ENCODE measurements around the gene HDGFL2.
"Not testable (repeated sequence)": the region's sequence is repeated elsewhere in the genome, so short reads cannot be mapped to it uniquely, and the experiment has no call there.

HDGFL2 gene

GRCh38 chr19:4516199-4516938 is 44.3 kb downstream of the HDGFL2 start:
- no peak for DNase-seq (ENCODE audit: low read depth in 2 of 2)

- no peak for DNase-seq (ENCODE audit: low read depth in 2 of 2)
Measured at GRCh38 chr19:4516939-4517300, 44.8 kb downstream of the HDGFL2 start.

- DNase-seq (ENCODE audit: low read depth in 2 of 2), result no peak
Measured at GRCh38 chr19:4517451-4518057, 45.5 kb downstream of the HDGFL2 start.

- no peak for DNase-seq (ENCODE audit: low read depth in 2 of 2)
Measured at GRCh38 chr19:4518345-4519171, 46.5 kb downstream of the HDGFL2 start, which contains the start of gene PLIN4. Gene PLIN4 (minus strand): TSS chr19:4518486. CDS start chr19:4518272, 214 bp downstream.

- DNase-seq (ENCODE audit: low read depth in 2 of 2), result no peak
Measured at GRCh38 chr19:4519172-4519496, 47.0 kb downstream of the HDGFL2 start.

- no peak for DNase-seq (ENCODE audit: low read depth in 2 of 2)
Measured at GRCh38 chr19:4519521-4520277, 47.6 kb downstream of the HDGFL2 start.

- no peak for DNase-seq (ENCODE audit: low read depth in 2 of 2)
Measured at GRCh38 chr19:4521170-4521887, 49.2 kb downstream of the HDGFL2 start.

- DNase-seq (ENCODE audit: low read depth in 2 of 2), result no peak
Measured at GRCh38 chr19:4521888-4522242, 49.8 kb downstream of the HDGFL2 start.

GRCh38 chr19:4522291-4523002 is 50.4 kb downstream of the HDGFL2 start:
- no peak for DNase-seq (ENCODE audit: low read depth in 2 of 2)

- DNase-seq (ENCODE audit: low read depth in 2 of 2), result peak in 1 of 2 donors; percentile 16
Measured at GRCh38 chr19:4523306-4524110, 51.4 kb downstream of the HDGFL2 start.

GRCh38 chr19:4524808-4525562 is 52.9 kb downstream of the HDGFL2 start:
- DNase-seq (ENCODE audit: low read depth in 2 of 2), result peak; percentile 58 to 74

- no peak for DNase-seq (ENCODE audit: low read depth in 2 of 2)
Measured at GRCh38 chr19:4525563-4526002, 53.5 kb downstream of the HDGFL2 start.

- DNase-seq (ENCODE audit: low read depth in 2 of 2), result not testable (repeated sequence)
Measured at GRCh38 chr19:4527377-4527776, 55.3 kb downstream of the HDGFL2 start.

- no peak for DNase-seq (ENCODE audit: low read depth in 2 of 2)
Measured at GRCh38 chr19:4528843-4529242, 56.7 kb downstream of the HDGFL2 start.

- no peak for DNase-seq (ENCODE audit: low read depth in 2 of 2)
Measured at GRCh38 chr19:4529924-4530522, 57.9 kb downstream of the HDGFL2 start.

GRCh38 chr19:4531562-4532165 is 59.6 kb downstream of the HDGFL2 start:
- no peak for DNase-seq (ENCODE audit: low read depth in 2 of 2)

- DNase-seq (ENCODE audit: low read depth in 2 of 2), result no peak
Measured at GRCh38 chr19:4533334-4533733, 61.2 kb downstream of the HDGFL2 start.

GRCh38 chr19:4533835-4534424 is 61.8 kb downstream of the HDGFL2 start:
- no peak for DNase-seq (ENCODE audit: low read depth in 2 of 2)

Data from stimulated activated CD4-positive, alpha-beta T cell treated with anti-CD3 and anti-CD28 coated beads, Interleukin-4, amount 100 ng/mL, for 48 hours (primary cell).